GM13977 (cell line): ENCODE data around the gene ITGA11.

Source experiments
- DNase-seq: peaks from one replicate; pipeline ENCODE4 v3.0.0; 2012; ENCODE audit warnings: low spot score
- CTCF ChIP-seq: IDR thresholded peaks from 2 replicates; pipeline ENCODE4 v1.5.1; 2012; ENCODE audit warnings: mild to moderate bottlenecking, control low read depth; ENCODE audit not compliant: insufficient read depth; ENCODE audit errors: extremely low read depth, missing control alignments
- in situ Hi-C: fragments of 300-500 bp; cut with MboI; formaldehyde crosslinking; loops from one replicate; pipeline ENCODE4 v1.12.0; 2022; ENCODE audit warnings: low sequenced_read_pairs, low pct_unique_long_range_greater_than_20kb, mixed read lengths, inconsistent platforms; ENCODE audit not compliant: unreplicated experiment

Gene ITGA11

GRCh38 chr15:68465861-68466560 lies 34.0 kb upstream of the ITGA11 start:
- no peak for DNase-seq
- TF ChIP-seq CTCF = no peak
- in situ Hi-C loops = no loop called here

- no peak for DNase-seq
- in situ Hi-C loops = no loop called here
- TF ChIP-seq CTCF = no peak
Measured at GRCh38 chr15:68464448-68465090, 32.6 kb upstream of the ITGA11 start.

- no peak for DNase-seq
- in situ Hi-C loops = no loop called here
- TF ChIP-seq CTCF = no peak
Measured at GRCh38 chr15:68463996-68464395, 32.0 kb upstream of the ITGA11 start.

GRCh38 chr15:68463444-68463843 lies 31.5 kb upstream of the ITGA11 start:
- in situ Hi-C loops = no loop called here
- TF ChIP-seq CTCF = no peak
- no peak for DNase-seq

- in situ Hi-C loops = no loop called here
- TF ChIP-seq CTCF = no peak
- DNase-seq = no peak
Measured at GRCh38 chr15:68460166-68460565, 28.2 kb upstream of the ITGA11 start.

GRCh38 chr15:68450192-68450591 lies 18.2 kb upstream of the ITGA11 start:
- no peak for TF ChIP-seq CTCF
- in situ Hi-C loops = no loop called here
- no peak for DNase-seq

- DNase-seq = no peak
- in situ Hi-C loops = no loop called here
- TF ChIP-seq CTCF = no peak
Measured at GRCh38 chr15:68449389-68449788, 17.4 kb upstream of the ITGA11 start.
